ENCODE results near the gene IQCK.
"Not testable (repeated sequence)": the region's sequence is repeated elsewhere in the genome, so short reads cannot be mapped to it uniquely, and the experiment has no call there.

Gene IQCK

DNA sequence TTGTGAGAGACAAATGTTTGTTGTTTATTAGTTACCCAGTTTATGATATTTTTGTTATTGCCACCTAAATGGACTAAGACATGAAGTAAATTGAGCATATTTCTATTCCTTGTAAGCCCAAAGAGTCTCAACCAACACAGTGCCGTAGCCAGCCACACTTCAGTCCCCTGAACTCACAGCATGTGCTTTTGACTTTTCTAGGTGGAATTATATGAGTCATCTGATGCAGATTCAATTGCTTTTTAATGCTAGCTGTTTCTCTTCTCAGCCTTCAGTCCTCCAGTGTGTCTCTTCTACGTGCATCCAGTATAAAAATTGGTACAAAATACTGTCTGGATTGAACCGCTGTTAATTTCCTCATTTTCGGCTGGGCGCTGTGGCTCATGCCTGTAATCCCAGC is 39.0 kb downstream of the IQCK start:
- no peak for DNase-seq (ENCODE audit: low read depth in 1 of 2, low spot score in 1 of 2)

DNA sequence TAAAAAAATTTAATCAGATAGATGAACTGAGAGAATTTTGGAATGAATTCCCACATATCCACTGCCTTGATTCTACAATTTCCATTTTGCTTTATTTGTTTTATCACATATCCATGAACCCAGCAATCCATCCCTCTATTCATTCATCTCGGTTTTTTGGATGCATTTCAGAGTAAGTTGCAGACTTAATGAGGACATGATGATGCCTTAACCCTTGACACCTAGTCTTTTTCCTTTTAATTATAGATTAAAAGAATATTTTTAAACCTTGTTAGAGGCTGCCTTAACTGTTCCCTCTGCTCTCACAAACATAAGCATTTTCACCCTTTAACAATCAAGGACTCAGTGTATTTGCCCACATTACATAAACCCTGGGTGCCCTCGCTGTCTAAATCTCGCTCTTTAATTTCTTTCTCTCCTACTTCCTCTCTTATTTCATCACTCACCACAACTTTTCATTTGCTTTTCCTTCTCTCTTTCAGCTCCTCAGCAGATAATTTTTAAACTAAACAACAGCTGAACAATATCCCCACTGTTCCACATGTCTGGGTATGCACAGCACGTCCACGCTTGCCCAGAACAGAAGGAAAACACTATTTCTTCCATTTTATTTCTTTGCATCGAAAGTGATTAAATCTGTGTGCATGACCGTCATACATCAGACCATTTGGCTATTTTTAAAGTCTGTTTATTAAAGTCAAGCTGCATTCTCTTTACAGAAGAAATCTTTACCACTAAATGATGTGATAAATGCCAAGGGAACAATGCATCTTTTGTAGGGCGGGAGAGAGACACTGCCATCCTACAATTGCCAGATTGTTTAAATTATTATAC is 39.9 kb downstream of the IQCK start:
- DNase-seq (ENCODE audit: low read depth in 1 of 2, low spot score in 1 of 2): no peak

DNA sequence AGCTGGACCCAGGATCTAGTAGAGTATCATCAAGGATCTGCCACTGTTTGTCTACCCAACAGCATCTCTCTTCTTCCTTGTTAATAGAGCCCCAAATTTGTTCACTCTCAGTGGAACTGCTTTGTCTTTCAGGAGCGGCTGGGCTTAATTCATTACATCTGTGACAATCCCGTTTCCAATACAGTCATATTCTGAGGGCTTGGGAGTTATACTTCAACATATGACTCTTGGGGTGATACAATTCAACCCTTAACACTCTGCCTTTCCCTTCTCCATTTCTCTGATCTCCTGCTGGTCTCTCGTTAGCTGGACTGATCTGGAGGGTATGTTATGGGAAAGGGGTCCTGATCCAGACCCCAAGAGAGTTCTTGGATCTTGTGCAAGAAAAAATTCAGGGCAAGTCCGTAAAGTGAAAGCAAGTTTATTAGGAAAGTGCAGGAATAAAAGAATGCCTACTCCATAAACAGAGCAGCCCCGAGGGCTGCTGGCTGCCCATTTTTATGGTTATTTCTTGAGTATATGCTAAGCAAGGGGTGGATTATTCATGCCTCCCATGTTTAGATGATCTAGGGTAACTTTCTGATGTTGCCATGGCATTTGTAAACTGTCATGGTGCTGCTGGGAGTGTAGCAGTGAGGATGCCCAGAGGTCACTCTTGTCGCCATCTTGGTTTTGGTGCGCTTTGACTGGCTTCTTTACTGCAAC is 42.4 kb downstream of the IQCK start:
- no peak for DNase-seq (ENCODE audit: low read depth in 1 of 2, low spot score in 1 of 2)

DNA sequence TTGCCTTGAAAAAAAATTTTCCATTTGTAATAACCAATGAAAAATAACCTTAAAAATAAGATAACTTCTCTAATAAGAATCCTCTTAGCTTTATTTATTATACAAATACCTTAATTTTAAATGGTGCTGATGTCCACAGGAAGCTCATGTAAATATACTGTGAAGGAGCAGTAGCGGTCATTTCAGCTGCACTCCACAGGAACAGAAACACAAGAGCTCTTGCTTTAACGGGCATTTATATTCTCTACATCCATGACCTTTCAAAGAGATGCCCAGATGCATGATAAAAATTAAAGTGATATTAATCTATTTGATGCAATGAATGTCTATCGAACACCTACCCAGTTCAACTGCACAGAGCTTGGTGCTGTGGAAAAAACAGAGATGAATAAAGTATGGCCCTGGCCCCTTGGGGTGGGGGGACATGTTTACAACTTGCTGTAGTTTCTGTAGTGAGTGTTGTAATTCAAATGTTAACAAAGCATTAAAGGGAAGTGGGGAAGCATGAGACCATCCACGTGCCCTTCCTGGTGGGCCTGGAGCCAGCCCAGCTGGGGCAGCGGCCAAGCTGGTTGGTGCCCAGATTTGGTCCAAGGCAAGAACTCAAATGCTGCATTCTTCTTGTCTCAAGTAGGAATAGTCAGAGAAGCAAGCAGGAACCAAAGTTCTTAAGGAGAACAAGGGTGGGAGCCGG is 47.9 kb downstream of the IQCK start:
- no peak for DNase-seq (ENCODE audit: low read depth in 1 of 2, low spot score in 1 of 2)

DNA sequence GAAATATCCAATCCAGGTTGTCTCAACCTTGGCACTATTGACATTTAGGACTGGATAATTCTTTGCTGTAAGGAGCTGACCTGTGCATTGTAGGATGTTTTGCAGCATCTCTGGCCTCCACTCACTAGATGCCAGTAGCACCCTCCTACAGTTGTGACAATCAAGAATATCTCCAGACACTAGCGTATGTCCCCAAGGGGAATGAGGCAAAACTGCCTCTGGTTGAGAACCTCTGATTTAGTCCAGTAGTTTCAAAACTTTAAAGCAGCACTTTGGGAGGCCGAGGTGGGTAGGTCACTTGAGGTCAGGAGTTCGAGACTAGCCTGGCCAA is 48.4 kb downstream of the IQCK start:
- no peak for DNase-seq (ENCODE audit: low read depth in 1 of 2, low spot score in 1 of 2)

DNA sequence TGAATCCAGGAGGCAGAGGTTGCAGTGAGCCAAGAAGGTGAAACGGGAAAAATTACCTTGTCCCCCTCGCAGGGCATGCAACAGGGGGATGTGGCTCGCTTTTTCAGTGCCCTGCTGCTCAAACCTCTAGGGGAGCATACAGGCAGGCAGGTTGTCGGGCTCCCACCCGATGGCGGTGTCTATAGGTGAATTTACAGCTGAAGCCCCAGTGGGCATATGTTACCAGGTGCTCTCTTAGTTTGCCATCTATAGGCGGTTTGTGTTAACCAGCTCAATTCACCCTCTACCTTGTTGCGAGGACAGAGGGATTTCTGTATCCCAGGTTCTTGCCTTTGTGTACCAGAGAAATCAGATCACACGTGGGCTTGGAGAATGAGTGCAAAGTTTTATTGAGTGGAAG is 48.9 kb downstream of the IQCK start:
- no peak for DNase-seq (ENCODE audit: low read depth in 1 of 2, low spot score in 1 of 2)

DNA sequence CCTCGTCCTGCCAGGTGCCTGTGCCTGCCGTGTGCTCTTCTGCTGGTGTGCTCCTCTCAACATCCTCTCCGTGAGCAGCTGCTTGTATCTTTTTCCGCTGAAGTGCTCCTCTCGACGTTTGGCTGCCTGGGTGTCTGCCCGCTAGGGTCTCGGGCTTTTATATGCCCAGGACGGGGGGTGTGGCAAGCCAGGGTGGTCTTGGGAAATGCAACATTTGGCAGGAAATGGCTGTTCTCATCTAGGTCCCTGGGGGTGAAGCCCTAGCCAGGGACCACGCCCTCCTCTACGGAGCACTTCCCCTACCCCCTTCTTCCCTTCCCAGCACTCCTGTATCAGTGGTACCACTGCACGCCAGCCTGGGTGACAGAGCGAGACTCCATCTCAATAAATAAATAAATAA is 49.4 kb downstream of the IQCK start:
- DNase-seq (ENCODE audit: low read depth in 1 of 2, low spot score in 1 of 2): no peak

DNA sequence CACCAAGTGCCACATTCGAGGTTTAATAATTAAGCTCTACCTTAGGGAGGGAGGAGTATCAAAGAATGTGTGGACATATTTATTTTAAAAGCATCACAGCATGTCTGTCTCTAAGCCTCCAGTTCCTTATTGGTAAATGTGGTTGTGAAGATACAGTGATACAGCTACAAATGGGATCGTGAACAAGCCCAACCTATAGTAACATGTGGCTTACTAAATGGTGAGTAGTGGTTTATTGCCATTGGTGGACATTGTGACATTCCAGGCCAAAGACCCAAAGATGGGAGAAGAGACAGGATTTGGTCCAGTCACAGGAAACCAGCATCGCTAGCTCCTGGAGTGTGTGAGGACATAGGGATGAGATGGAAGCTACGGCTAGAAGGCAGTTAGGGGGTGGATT is 51.2 kb downstream of the IQCK start:
- DNase-seq (ENCODE audit: low read depth in 1 of 2, low spot score in 1 of 2): no peak

DNA sequence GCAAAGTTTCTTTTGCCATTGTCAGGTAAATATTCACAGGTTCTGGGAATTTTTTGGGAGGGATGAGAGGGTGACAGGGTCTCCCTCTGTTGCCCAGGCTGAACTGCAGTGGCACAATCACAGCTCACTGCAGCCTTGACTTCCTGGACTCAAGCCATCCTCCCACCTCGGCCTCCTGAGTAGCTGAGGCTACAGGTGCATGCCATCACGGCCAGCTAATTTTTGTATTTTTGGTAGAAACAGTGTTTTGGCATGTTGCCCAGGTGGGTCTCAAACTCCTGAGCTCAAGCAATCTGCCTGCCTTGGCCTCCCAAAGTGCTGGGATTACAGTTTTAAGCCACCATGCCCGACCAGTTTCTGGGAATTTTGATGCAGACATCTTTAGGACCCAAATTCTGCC is 53.0 kb downstream of the IQCK start:
- no peak for DNase-seq (ENCODE audit: low read depth in 1 of 2, low spot score in 1 of 2)

DNA sequence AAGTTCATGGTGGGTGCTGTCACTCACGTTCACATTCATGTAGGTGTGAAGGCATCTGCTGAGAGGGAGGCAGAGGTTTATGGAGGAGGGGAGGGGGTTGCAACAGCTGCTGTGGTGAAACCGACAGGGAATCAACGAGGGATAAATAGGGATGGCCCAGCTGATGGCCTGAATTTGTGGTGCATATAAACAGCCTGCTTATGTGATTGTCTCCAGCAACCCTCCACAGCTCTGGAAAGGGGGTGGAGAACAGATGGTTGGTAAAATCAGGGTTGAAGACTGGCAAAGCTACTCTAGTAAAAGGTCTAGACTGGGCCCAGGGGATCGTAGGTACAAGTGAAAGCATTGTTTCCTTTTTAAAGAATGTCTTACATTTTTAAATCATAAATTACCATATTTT is 53.7 kb downstream of the IQCK start:
- DNase-seq (ENCODE audit: low read depth in 1 of 2, low spot score in 1 of 2): no peak

DNA sequence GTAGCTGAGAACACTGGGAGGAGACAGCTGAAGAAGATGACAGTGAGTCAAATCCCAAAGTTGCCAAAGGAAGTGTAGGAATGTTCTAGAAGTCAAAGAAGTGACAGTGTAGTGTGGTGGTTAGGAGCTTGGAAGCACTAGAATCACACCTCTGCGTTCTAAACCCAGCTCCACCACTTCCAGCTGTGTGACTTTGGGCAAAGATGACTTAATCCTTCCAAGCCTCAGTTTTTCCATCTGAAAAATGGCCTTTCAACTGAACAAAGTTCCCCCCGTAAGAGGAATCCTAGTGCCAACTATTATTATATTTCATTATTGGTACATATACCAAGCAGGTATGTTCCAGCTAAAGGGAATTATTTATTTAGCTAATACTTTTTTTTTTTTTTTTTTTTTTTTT is 56.0 kb downstream of the IQCK start:
- DNase-seq (ENCODE audit: low read depth in 1 of 2, low spot score in 1 of 2): no peak

DNA sequence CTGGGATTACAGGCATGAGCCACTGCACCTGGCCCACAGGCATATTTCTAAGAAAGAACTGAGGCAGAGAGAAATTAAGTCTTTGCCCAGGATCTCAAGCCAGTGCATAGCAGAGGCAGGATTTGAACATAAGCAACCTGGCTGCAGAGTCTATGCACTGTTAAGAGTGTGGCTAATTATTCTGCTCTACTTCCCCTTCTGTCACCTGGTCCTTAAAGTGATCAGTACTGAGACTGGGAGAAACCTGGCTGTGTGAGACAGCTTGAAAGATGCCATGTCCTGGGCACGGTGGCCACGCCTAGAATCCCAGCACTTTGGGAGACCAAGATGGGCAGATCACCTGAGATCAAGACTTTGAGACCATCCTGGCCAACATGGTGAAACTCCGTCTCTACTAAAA is 58.1 kb downstream of the IQCK start:
- DNase-seq (ENCODE audit: low read depth in 1 of 2, low spot score in 1 of 2): no peak

DNA sequence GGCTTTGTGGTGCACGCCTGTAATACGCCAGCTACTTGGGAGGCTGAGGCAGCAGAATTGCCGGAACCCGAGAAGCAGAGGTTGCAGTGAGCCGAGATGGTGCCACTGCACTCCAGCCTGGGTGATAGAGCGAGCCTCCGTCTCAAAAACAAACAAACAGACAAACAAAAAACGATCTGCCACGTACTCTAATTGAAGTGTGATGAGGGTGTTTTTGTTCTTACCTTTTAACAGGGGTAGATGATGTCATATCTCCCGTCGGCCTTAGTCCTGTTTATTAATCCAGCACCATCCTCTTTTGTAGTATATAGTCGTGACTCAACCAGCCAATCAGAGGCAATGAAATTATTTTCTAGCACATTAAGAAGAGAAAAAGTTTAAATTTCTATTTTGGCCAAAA is 58.5 kb downstream of the IQCK start:
- DNase-seq (ENCODE audit: low read depth in 1 of 2, low spot score in 1 of 2): no peak

DNA sequence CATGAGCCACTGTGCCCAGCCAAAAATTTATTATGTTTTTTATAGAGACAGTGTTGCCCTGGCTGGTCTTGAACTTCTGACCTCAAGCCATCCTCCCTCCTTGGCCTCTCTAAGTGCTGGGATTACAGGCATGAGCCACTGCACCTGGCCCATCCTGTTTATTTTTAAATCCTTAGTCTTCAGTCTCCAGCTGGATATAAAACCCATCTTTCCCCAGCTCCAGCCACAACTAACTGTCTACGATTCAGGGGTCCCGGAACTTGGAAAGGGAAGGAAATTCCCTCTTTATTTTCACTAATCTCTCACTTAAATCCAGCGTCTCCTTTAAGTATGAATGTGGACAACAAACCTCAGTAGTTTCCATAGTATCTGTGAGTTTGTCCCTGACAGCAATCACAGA is 62.2 kb downstream of the IQCK start:
- DNase-seq (ENCODE audit: low read depth in 1 of 2, low spot score in 1 of 2): no peak

DNA sequence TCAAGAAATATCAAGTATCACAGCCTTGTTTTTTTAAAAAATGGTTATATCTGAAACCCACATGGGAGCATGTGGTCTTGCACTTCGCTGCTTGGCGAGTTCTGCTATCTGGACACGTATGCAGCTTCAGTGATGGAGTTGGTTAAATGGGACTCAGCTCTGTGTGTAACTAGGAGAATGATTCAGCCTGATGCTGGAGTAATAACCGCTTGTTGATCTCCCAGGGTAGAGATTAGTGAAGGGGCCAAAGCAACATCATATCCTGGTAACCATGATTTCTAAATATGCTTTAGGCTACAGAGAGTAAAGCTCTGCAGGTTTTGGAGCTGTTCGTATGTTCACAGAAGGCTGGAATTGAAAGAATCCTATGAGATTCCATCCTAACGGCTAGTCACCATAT is 63.2 kb downstream of the IQCK start:
- no peak for DNase-seq (ENCODE audit: low read depth in 1 of 2, low spot score in 1 of 2)

DNA sequence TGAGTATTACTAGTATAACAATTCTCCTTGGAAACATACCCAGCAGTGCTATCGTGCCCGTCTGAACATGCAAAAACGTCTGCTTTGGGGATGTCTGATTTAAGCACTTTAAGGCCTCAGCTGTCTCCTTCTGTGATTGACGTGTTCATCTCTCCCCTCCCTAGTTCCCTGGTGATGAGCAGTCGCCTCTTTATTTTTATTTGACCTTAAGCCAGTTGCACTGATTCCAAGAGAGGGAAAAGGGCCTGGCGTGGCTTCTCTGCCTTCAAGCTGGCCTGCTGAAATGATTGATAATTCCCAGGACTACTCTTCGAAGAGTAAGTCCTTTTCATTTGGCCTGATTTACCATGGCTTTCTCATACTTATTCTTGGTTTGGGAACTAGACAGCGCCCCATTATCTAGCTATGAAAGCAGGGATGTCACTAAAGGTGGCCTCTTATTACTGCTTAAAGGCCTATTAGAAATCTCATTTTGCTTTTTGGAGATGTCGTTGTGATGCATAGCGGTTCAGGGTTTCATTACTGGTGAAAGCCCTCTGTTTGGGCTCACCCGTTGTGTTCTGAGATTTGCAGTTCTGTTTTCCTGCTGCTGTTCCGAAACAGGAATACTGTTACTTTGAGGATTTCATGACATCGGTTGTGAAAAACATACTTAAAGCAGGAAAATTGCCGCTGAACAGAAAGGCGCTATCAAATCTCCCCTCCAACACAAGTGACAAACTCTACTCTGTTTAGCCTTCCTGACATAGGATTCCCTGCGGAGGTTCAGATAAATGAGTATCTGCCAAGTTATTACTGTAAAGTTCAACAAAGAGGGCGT is 65.5 kb downstream of the IQCK start:
- no peak for DNase-seq (ENCODE audit: low read depth in 1 of 2, low spot score in 1 of 2)

DNA sequence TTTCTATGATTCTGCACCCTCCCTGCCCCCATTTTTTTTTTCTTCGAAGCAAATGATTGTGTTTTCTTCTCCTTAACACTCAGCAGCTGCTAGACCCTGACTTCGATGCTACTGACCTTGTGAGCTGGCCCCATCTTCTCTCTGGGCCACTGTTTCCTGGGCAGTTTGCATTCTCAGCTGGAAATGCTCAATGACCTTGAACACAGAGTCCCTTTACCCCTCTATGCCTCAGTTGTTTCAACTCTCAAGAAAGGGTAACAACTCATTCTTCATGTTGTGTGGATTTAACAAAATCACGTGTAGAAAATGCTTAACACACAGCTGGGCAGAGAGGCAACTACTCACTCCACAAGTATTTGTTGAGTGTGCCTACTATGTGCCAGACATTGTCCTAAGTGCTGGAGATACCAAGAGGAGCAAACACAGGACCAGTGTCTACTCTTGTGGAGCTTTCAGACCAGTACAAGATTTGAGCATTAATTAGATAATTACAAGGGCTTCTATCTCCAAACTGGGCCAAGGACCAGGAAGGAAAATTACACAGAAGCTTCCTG is 66.2 kb downstream of the IQCK start:
- DNase-seq (ENCODE audit: low read depth in 1 of 2, low spot score in 1 of 2): no peak

DNA sequence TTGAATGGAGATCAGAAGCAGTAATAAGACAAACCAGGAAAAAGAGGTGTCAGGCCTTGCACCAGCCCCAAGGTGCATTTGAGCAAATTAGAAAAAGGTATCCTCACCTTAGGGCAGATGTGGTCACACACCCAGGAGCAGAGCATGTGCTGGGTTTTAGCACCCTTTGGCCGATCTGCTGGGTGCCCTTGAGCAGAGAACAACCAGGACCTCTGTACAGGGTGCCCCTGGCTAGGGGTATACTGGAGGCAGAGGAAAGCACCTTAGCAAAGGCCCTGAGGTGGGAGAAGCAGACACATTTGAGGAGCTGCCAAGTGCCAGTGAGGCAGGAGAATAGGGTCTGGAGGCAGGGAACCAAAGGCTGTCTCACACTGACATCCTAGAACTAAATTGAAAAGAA is 67.0 kb downstream of the IQCK start:
- no peak for DNase-seq (ENCODE audit: low read depth in 1 of 2, low spot score in 1 of 2)

DNA sequence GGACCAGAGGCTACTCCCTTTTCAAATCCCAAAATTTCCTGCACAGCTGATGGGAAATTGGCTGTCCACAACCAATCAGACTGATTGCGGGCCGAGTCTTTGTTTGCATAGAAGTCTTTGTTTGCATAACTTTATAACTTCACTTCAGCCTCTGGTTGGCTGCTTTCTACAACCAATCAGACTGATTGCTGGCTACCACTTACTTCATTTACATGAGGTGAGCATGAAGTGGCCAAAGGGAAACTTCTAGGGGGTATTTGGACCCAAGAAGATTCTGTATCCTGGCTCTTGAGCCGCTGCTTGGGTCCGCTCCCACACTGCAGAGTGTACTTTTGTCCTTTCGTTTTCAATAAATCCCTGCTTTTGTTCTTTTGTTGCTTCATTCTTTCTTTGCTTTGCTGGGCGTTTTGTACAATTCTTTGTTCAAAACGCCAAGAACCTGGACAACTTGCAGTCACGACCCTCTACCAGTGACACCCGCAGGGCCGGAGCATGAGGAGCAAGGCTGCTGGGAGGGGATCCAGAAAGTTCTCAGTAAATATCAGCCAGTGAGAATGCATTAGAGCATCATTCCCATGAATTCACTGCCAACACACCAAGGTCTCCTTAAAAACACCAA is 67.5 kb downstream of the IQCK start:
- DNase-seq (ENCODE audit: low read depth in 1 of 2, low spot score in 1 of 2): no peak

DNA sequence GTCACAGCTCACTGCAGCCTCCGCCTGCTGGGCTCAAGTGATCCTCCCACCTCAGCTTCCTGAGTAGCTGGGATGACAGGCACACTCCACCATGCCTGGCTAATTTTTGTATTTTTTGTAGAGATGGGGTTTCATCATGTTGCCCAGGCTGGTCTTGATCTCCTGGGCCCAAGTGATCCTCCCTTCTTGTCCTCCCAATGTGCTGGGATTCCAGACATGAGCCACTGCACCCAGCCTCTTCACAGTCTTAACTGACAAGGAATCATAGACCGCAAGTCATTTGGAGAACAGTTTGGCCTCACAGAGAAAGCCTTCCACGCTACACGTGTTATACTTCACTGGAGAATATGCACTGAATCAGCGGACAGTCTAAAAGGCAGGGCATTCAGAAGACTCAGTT is 83.3 kb downstream of the IQCK start:
- not testable (repeated sequence) for DNase-seq (ENCODE audit: low read depth in 1 of 2, low spot score in 1 of 2)

DNA sequence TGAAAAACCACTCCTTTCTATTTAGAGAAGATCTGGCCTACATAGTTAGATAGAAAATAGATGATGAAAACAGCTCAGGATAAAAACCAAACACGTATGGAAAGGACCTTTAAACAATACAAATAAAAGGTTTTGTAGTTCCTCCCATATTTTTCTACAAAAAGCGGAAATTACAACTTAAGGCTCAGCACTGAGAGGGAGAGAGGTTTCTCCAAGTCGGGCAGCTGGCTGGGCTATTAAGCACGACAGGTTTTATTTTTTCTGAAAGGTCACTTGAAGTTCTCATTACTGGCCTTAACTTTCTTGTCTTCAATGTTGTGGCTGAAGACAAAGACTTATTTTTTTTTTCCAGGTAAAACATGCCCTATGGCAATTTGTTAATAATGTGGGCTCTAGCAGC is 83.8 kb downstream of the IQCK start:
- DNase-seq (ENCODE audit: low read depth in 1 of 2, low spot score in 1 of 2): not testable (repeated sequence)

Data from activated CD4-positive, alpha-beta T cell treated with anti-CD3 and anti-CD28 coated beads, Interleukin-2, amount 50 U/mL, for 24 hours (primary cell).